Liver (tissue), 9 donors: ENCODE data around the gene TRIM7. TPM values are rescaled to one million over a fixed set of nuclear protein-coding genes. Genes with fewer than 3 reads are reported as not detected.

Experiments used
- DNase-seq: peaks from one replicate; pipeline ENCODE4 v3.0.0-alpha.2; 2017; ENCODE audit warnings: low spot score
- H3K27ac ChIP-seq, 2 donors: one replicate each; pipeline ENCODE4 v1.7.0; 2013; ENCODE audit warnings: inconsistent platforms in 2 of 2, low read length in 2 of 2, control low read depth in 1 of 2, low read depth in 1 of 2, mild to moderate bottlenecking in 1 of 2
- H3K27me3 ChIP-seq, 4 donors: one replicate each; pipeline versions ENCODE4 v1.6.1 to v1.7.0; 2013; ENCODE audit warnings: low read length in 3 of 4, inconsistent platforms in 1 of 4, mild to moderate bottlenecking in 1 of 4, moderate library complexity in 1 of 4; ENCODE audit not compliant: control insufficient read depth in 4 of 4, insufficient read depth in 4 of 4
- H3K36me3 ChIP-seq, 4 donors: one replicate each; pipeline versions ENCODE4 v1.6.1 to v1.7.0; 2013; ENCODE audit warnings: low read length in 3 of 4, mild to moderate bottlenecking in 3 of 4, low read depth in 1 of 4, moderate library complexity in 1 of 4; ENCODE audit not compliant: control insufficient read depth in 4 of 4, insufficient read depth in 3 of 4
- H3K4me1 ChIP-seq, 4 donors: one replicate each; pipeline versions ENCODE4 v1.6.1 to v1.7.0; 2013; ENCODE audit warnings: low read length in 3 of 4, mild to moderate bottlenecking in 3 of 4, moderate library complexity in 1 of 4; ENCODE audit not compliant: control insufficient read depth in 4 of 4, insufficient read depth in 4 of 4
- H3K4me3 ChIP-seq, 3 donors: one replicate each; pipeline versions ENCODE4 v1.6.1 to v1.7.0; 2013; ENCODE audit warnings: low read length in 3 of 3, control low read depth in 1 of 3, low read depth in 1 of 3, mild to moderate bottlenecking in 1 of 3
- H3K9ac ChIP-seq, 2 donors: one replicate each; pipeline ENCODE4 v1.7.0; 2013; ENCODE audit warnings: low read length in 2 of 2, mild to moderate bottlenecking in 2 of 2, moderate library complexity in 2 of 2, control low read depth in 1 of 2, low read depth in 1 of 2
- H3K9me3 ChIP-seq, 4 donors: one replicate each; pipeline versions ENCODE4 v1.6.1 to v1.7.0; 2013; ENCODE audit warnings: low read length in 3 of 4; ENCODE audit not compliant: control insufficient read depth in 4 of 4
- ATF3 ChIP-seq: IDR thresholded peaks from 2 replicates; pipeline ENCODE4 v1.6.1; 2016; ENCODE audit warnings: antibody characterized with exemption
- CTCF ChIP-seq: fragments of 150-350 bp; IDR thresholded peaks from 2 replicates; pipeline ENCODE4 v1.5.1; 2017; ENCODE audit warnings: improper control_type of control experiment, low read depth, low read length; ENCODE audit not compliant: missing input control
- EGR1 ChIP-seq, 2 donors: IDR thresholded peaks; 2 replicates each; pipeline ENCODE4 v1.6.1; 2016 to 2018; ENCODE audit warnings: antibody characterized with exemption in 2 of 2, low read depth in 2 of 2
- FOXA1 ChIP-seq: IDR thresholded peaks from 2 replicates; pipeline ENCODE4 v1.6.1; 2016; ENCODE audit warnings: antibody characterized with exemption
- FOXA2 ChIP-seq: IDR thresholded peaks from 2 replicates; pipeline ENCODE4 v1.6.1; 2016; ENCODE audit warnings: antibody characterized with exemption
- GABPA ChIP-seq, 2 donors: IDR thresholded peaks in 1 of 2; conservative IDR thresholded peaks in 1 of 2; 2 replicates each; pipeline ENCODE4 v1.6.1; 2016; ENCODE audit warnings: antibody characterized with exemption in 2 of 2, mild to moderate bottlenecking in 1 of 2, moderate library complexity in 1 of 2
- HNF4A ChIP-seq, 2 donors: conservative IDR thresholded peaks; 2 replicates each; pipeline ENCODE4 v1.6.1; 2016; ENCODE audit warnings: antibody characterized with exemption in 2 of 2, mild to moderate bottlenecking in 2 of 2
- HNF4G ChIP-seq: IDR thresholded peaks from 2 replicates; pipeline ENCODE4 v1.6.1; 2016; ENCODE audit warnings: antibody characterized with exemption
- JUND ChIP-seq, 2 donors: IDR thresholded peaks; 2 replicates each; pipeline ENCODE4 v1.6.1; 2016; ENCODE audit warnings: antibody characterized with exemption in 2 of 2
- MAX ChIP-seq: IDR thresholded peaks from 2 replicates; pipeline ENCODE4 v1.6.1; 2016; ENCODE audit warnings: antibody characterized with exemption
- NR2F2 ChIP-seq: IDR thresholded peaks from 2 replicates; pipeline ENCODE4 v1.6.1; 2016; ENCODE audit warnings: antibody characterized with exemption
- RAD21 ChIP-seq, 2 donors: IDR thresholded peaks; 2 replicates each; pipeline ENCODE4 v1.6.1; 2016; ENCODE audit warnings: antibody characterized with exemption in 2 of 2, mild to moderate bottlenecking in 2 of 2
- REST ChIP-seq: IDR thresholded peaks from 2 replicates; pipeline ENCODE4 v1.6.1; 2016; ENCODE audit warnings: antibody characterized with exemption, mild to moderate bottlenecking
- RXRA ChIP-seq, 2 donors: IDR thresholded peaks; 2 replicates each; pipeline ENCODE4 v1.6.1; 2017 to 2018; ENCODE audit warnings: antibody characterized with exemption in 2 of 2, mild to moderate bottlenecking in 1 of 2
- SP1 ChIP-seq: IDR thresholded peaks from 2 replicates; pipeline ENCODE4 v1.6.1; 2018; ENCODE audit warnings: antibody characterized with exemption, mild to moderate bottlenecking
- TAF1 ChIP-seq: conservative IDR thresholded peaks from 2 replicates; pipeline ENCODE4 v1.6.1; 2016; ENCODE audit warnings: antibody characterized with exemption, mild to moderate bottlenecking
- YY1 ChIP-seq: IDR thresholded peaks from 2 replicates; pipeline ENCODE4 v1.6.1; 2016; ENCODE audit warnings: antibody characterized with exemption, mild to moderate bottlenecking
- ZBTB33 ChIP-seq: IDR thresholded peaks from 2 replicates; pipeline ENCODE4 v1.6.1; 2016; ENCODE audit warnings: antibody characterized with exemption
- WGBS: extraction: QIAGEN DNeasy Blood & Tissue Kit; methylation state at CpG from one replicate; pipeline ENCODE4 v1.1.7; 2013; 5-methylcytosine and 5-hydroxymethylcytosine counted together
- polyA plus RNA-seq, 2 donors: library from polyadenylated mRNA; stranded (reverse) in 1 of 2; unstranded in 1 of 2; fragments of 200-250 nt in 1 of 2; fragments of >200 nt in 1 of 2; fragmentation: Nextera tagmentation in 1 of 2; extraction: Ambion mirVana in 1 of 2; gene quantifications; one replicate each; pipeline versions ENCODE4 v1.2.1 to v1.2.3, GENCODE V29; 2013 to 2015
- total RNA-seq, 2 donors: library from RNA; depleted of rRNA; stranded (reverse); fragments of >200 nt; gene quantifications; one replicate each; pipeline ENCODE4 v1.2.3, GENCODE V29; 2014
- donor health status: healthy.
- donor health status: healthy.
- donor health status: healthy.
- donor health status: healthy.
- donor health status: healthy.

Gene TRIM7
- total and polyA plus RNA-seq, 4 donors, result 0.10 to 0.50 (median 0.14) TPM; not detected in 1

GRCh38 chr5:181164076-181164952 is 40.7 kb downstream of the TRIM7 start:
- TF ChIP-seq TAF1 (no peak), SP1 (no peak), GABPA (IDR thresholded peaks at IDR 0.05 in 1 of 2, conservative IDR thresholded peaks at IDR 0.05 in 1 of 2) (no peak), HNF4A (conservative IDR thresholded peaks at IDR 0.05) (no peak), FOXA2 (no peak), ATF3 (no peak), JUND (IDR thresholded peaks at IDR 0.05) (no peak), FOXA1 (no peak), YY1 (no peak), EGR1 (IDR thresholded peaks at IDR 0.05; ENCODE audit: low read depth in 2 of 2) (no peak), HNF4G (no peak), ZBTB33 (no peak), RXRA (IDR thresholded peaks at IDR 0.05) (no peak), RAD21 (IDR thresholded peaks at IDR 0.05) (no peak), MAX (no peak), CTCF (no peak), NR2F2 (no peak), REST (no peak)
- Histone ChIP-seq H3K4me1 (no peaks in the 10 kb centered on the region), H3K4me3 (no peak overlapping the region), H3K36me3 (no peaks in the 10 kb centered on the region), H3K9ac (no peak overlapping the region), H3K27me3 (peaks cover 3 to 8% (median 5%) of the 10 kb centered on the region in 4 donors), H3K27ac (no peak overlapping the region), H3K9me3 (no peaks in the 10 kb centered on the region)
- 17% methylated on average over 50 of the region's 52 CpGs for WGBS
- DNase-seq, result no peak
